Osteoblast (primary cell): ENCODE data around the gene TBC1D5. TPM values are rescaled to one million over a fixed set of nuclear protein-coding genes. Genes with fewer than 3 reads are reported as not detected.
"Not testable (repeated sequence)": the region's sequence is repeated elsewhere in the genome, so short reads cannot be mapped to it uniquely, and the experiment has no call there.

ENCODE experiments used
- DNase-seq: peaks from one replicate; pipeline ENCODE4 v3.0.0; 2011; ENCODE audit warnings: low spot score, mixed read lengths; ENCODE audit not compliant: insufficient read length; ENCODE audit errors: missing footprints
- H2AFZ ChIP-seq: 2 replicates; pipeline ENCODE4 v1.6.0; 2011; ENCODE audit warnings: mild to moderate bottlenecking, low read length
- H3K27ac ChIP-seq: 2 replicates; pipeline ENCODE4 v1.5.1; 2011; ENCODE audit warnings: mild to moderate bottlenecking, low read depth, low read length, moderate library complexity
- H3K27me3 ChIP-seq: 2 replicates; pipeline ENCODE4 v1.6.0; 2012; ENCODE audit warnings: mild to moderate bottlenecking, control low read depth, inconsistent platforms, low read length, moderate library complexity; ENCODE audit not compliant: insufficient read depth
- H3K36me3 ChIP-seq: 2 replicates; pipeline ENCODE4 v1.5.1; 2011; ENCODE audit warnings: mild to moderate bottlenecking, low read length, control low read depth, moderate library complexity; ENCODE audit not compliant: insufficient read depth
- H3K4me1 ChIP-seq: 2 replicates; pipeline ENCODE4 v1.5.1; 2011; ENCODE audit warnings: mild to moderate bottlenecking, low read length, control low read depth, moderate library complexity; ENCODE audit not compliant: insufficient read depth
- H3K4me2 ChIP-seq: 2 replicates; pipeline ENCODE4 v1.6.0; 2011; ENCODE audit warnings: mild to moderate bottlenecking, low read length; ENCODE audit not compliant: insufficient read depth
- H3K4me3 ChIP-seq: fragments of 200-600 bp; sonication (generic); 3 replicates; pipeline ENCODE4 v1.5.1; 2012; ENCODE audit warnings: mild to moderate bottlenecking, low read length, inconsistent platforms; ENCODE audit not compliant: insufficient read depth
- H3K79me2 ChIP-seq: 2 replicates; pipeline ENCODE4 v1.6.0; 2012; ENCODE audit warnings: mild to moderate bottlenecking, low read length, control low read depth, inconsistent platforms; ENCODE audit not compliant: insufficient read depth
- H3K9me3 ChIP-seq: 2 replicates; pipeline ENCODE4 v1.5.1; 2011; ENCODE audit warnings: low read depth, low read length, control low read depth
- H4K20me1 ChIP-seq: 2 replicates; pipeline ENCODE4 v1.6.0; 2012; ENCODE audit warnings: mild to moderate bottlenecking, low read length, control low read depth; ENCODE audit not compliant: insufficient read depth
- CTCF ChIP-seq: IDR thresholded peaks from 2 replicates; pipeline ENCODE4 v1.5.1; 2011; ENCODE audit warnings: mild to moderate bottlenecking, low read depth, low read length, moderate library complexity; ENCODE audit errors: extremely low read depth
- total RNA-seq: library from RNA; depleted of rRNA; stranded (reverse); fragments of >200 nt; gene quantifications from 2 replicates; pipeline ENCODE4 v1.2.3, GENCODE V29; 2012

TBC1D5 gene
- total RNA-seq, 1 donor: 117 TPM

- Histone ChIP-seq H3K79me2 (peaks cover 2% of the 10 kb centered on the region), H3K4me3 (no peak overlapping the region), H3K36me3 (peaks cover 3% of the 10 kb centered on the region), H3K27ac (no peak overlapping the region), H3K4me2 (no peak overlapping the region), H3K4me1 (no peaks in the 10 kb centered on the region), H3K9me3 (peaks cover under 1% of the 10 kb centered on the region), H4K20me1 (no peaks in the 10 kb centered on the region), H3K27me3 (no peaks in the 10 kb centered on the region), H2AFZ (no peak overlapping the region)
- TF ChIP-seq CTCF: no peak
- DNase-seq: no peak
Observed at GRCh38 chr3:17709236-17709810, 33.1 kb downstream of the TBC1D5 start.

DNA sequence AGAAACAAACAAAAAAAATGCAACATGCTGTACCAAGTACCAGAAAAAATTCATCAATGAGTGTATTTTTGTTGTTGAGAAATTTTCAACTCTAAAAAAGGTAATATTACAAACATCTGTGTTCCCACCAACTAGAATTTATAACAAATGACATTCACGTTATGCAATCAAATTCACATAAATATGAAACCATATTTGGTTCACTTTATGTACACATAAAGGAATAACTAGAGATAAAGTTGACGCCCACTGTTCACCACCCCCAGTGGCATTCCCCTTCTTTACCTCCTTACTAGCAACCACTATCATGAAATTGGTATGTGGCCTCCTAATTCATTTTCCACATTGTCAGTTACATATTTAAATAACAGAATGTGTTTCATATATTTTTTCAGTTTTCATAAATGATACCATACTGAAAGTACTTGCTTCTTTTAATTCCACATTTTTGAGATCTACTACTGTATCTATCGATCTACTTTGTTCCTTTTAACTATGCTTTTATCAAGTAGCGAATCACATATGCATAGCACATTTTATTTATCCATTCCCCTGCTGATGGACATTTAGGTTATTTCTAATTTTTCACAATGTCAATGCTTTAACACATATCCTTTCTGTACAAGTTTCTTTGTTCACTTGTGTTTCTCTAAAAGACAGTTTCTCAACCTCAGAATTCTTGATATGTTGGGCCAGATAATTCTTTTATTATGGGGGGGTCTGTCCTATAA, 34.5 kb downstream of the TBC1D5 start:
- H4K20me1 ChIP-seq: no peaks in the 10 kb centered on the region
- DNase-seq: no peak

GRCh38 chr3:17705991-17706390, 36.4 kb downstream of the TBC1D5 start:
- DNase-seq, H3K27ac ChIP-seq, H3K4me3 ChIP-seq, H3K79me2 ChIP-seq, H3K9me3 ChIP-seq, H2AFZ ChIP-seq, H3K4me1 ChIP-seq, H3K4me2 ChIP-seq, H3K36me3 ChIP-seq, H3K27me3 ChIP-seq, H4K20me1 ChIP-seq: not testable (repeated sequence)

More for the DNA sequence above, 34.5 kb downstream of the TBC1D5 start:
- Histone ChIP-seq H3K79me2 (no peaks in the 10 kb centered on the region), H2AFZ (no peak overlapping the region), H3K4me1 (no peaks in the 10 kb centered on the region), H3K27me3 (no peaks in the 10 kb centered on the region), H3K9me3 (no peaks in the 10 kb centered on the region), H3K4me2 (no peak overlapping the region), H3K4me3 (no peak overlapping the region), H3K27ac (no peak overlapping the region), H3K36me3 (no peaks in the 10 kb centered on the region)
- no peak for TF ChIP-seq CTCF

GRCh38 chr3:17699815-17700214, 42.6 kb downstream of the TBC1D5 start:
- H3K9me3 ChIP-seq, DNase-seq, H3K4me3 ChIP-seq, H3K4me2 ChIP-seq, H2AFZ ChIP-seq, H3K4me1 ChIP-seq, H3K36me3 ChIP-seq, H3K79me2 ChIP-seq, H3K27me3 ChIP-seq, H3K27ac ChIP-seq, H4K20me1 ChIP-seq: not testable (repeated sequence)

DNA sequence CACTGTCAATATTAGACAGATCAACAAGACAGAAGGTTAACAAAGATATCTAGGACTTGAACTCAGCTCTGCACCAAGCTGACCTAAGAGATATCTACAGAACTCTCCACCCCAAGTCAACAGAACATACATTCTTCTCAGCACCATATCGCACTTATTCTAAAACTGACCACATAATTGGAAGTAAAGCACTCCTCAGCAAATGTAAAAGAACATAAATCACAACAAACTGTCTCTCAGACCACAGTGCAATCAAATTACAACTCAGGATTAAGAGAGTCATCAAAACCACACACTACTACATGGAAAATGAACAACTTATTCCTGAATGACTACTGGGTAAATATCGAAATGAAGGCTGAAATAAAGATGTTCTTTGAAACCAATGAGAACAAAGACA, 46.8 kb downstream of the TBC1D5 start:
- H3K4me3 ChIP-seq, DNase-seq, H3K36me3 ChIP-seq, H3K27ac ChIP-seq, H4K20me1 ChIP-seq, H3K4me2 ChIP-seq, H2AFZ ChIP-seq, H3K4me1 ChIP-seq, H3K27me3 ChIP-seq, H3K9me3 ChIP-seq: not testable (repeated sequence)
- H3K79me2 ChIP-seq: peaks cover 12% of the 10 kb centered on the region

- H3K27me3 ChIP-seq, H3K36me3 ChIP-seq, H3K9me3 ChIP-seq, H2AFZ ChIP-seq, H3K4me3 ChIP-seq, H3K4me2 ChIP-seq, H4K20me1 ChIP-seq, DNase-seq, H3K4me1 ChIP-seq, H3K27ac ChIP-seq: not testable (repeated sequence)
- peaks cover 12% of the 10 kb centered on the region for H3K79me2 ChIP-seq
Observed at GRCh38 chr3:17693670-17693999, 48.8 kb downstream of the TBC1D5 start.

GRCh38 chr3:17692846-17693669, 49.4 kb downstream of the TBC1D5 start:
- not testable (repeated sequence) for DNase-seq, H3K4me1 ChIP-seq, H3K9me3 ChIP-seq, H4K20me1 ChIP-seq, H3K36me3 ChIP-seq, H2AFZ ChIP-seq, H3K27me3 ChIP-seq, H3K4me3 ChIP-seq, H3K4me2 ChIP-seq, H3K27ac ChIP-seq
- peaks cover 12% of the 10 kb centered on the region for H3K79me2 ChIP-seq
